Activated T-helper 2 cell treated with anti-CD3 and anti-CD28 coated beads, Interferon-gamma antibody, Interleukin-2, Interleukin-4, amounts not matched to agents 10 μg/mL and 5 μg/mL and 100 μg/mL, durations not matched to agents 14 hours and 24 hours and 36 hours (primary cell): ENCODE data around the gene MAGEB17. TPM values are rescaled to one million over a fixed set of nuclear protein-coding genes. Genes with fewer than 3 reads are reported as not detected.
"Not testable (repeated sequence)": the region's sequence is repeated elsewhere in the genome, so short reads cannot be mapped to it uniquely, and the experiment has no call there.

Source experiments
- DNase-seq: peaks from one replicate; pipeline ENCODE4 v3.0.0; 2021; ENCODE audit warnings: low spot score
- H3K27ac Mint-ChIP-seq: one replicate; pipeline ENCODE4 v1.8.0; 2021; ENCODE audit warnings: mixed read lengths
- H3K27me3 Mint-ChIP-seq: one replicate; pipeline ENCODE4 v1.8.0; 2021; ENCODE audit warnings: low read depth, mixed read lengths
- H3K36me3 Mint-ChIP-seq: one replicate; pipeline ENCODE4 v1.8.0; 2021; ENCODE audit warnings: low read depth, mixed read lengths
- H3K4me1 Mint-ChIP-seq: one replicate; pipeline ENCODE4 v1.8.0; 2021; ENCODE audit warnings: low read depth, mixed read lengths
- H3K4me3 Mint-ChIP-seq: one replicate; pipeline ENCODE4 v1.8.0; 2021; ENCODE audit warnings: low read depth, mild to moderate bottlenecking, moderate library complexity, mixed read lengths
- H3K9me3 Mint-ChIP-seq: one replicate; pipeline ENCODE4 v1.8.0; 2021; ENCODE audit warnings: mixed read lengths
- intact Hi-C: fragments of 100-400 bp; cut with micrococcal nuclease; formaldehyde crosslinking; loops from one replicate; pipeline ENCODE4 v1.15.1; 2023
- total RNA-seq: library from RNA; stranded (reverse); gene quantifications from 2 replicates; pipeline ENCODE4 v1.2.3, GENCODE V29; 2022

The MAGEB17 gene
- total RNA-seq, 1 donor from 2014 or later, result not detected

DNA sequence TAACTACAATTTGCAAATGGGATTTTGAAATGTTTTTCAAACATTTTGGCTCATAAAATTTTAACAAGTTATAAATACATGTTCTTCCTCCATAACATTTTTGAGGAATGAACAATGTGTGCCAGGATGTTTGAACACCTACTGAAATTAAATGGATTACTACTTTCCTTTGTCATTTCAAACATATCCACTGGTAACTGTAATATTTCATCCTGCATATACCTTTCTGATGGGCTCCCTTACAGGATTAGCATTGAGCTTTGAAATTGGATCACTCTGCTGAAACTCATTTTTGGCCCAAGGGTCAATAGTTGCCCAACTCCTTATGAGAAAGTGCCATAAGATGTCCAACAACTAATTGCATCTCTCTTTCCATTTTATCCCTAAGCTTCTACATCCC is 26.3 kb upstream of the MAGEB17 start:
- Mint-ChIP-seq H3K36me3 (no peaks in the 10 kb centered on the region), H3K27ac (no peak overlapping the region), H3K27me3 (peaks cover 5% of the 10 kb centered on the region), H3K9me3 (no peaks in the 10 kb centered on the region), H3K4me3 (no peak overlapping the region), H3K4me1 (no peaks in the 10 kb centered on the region)
- no peak for DNase-seq
- intact Hi-C loops, result no loop called here

DNA sequence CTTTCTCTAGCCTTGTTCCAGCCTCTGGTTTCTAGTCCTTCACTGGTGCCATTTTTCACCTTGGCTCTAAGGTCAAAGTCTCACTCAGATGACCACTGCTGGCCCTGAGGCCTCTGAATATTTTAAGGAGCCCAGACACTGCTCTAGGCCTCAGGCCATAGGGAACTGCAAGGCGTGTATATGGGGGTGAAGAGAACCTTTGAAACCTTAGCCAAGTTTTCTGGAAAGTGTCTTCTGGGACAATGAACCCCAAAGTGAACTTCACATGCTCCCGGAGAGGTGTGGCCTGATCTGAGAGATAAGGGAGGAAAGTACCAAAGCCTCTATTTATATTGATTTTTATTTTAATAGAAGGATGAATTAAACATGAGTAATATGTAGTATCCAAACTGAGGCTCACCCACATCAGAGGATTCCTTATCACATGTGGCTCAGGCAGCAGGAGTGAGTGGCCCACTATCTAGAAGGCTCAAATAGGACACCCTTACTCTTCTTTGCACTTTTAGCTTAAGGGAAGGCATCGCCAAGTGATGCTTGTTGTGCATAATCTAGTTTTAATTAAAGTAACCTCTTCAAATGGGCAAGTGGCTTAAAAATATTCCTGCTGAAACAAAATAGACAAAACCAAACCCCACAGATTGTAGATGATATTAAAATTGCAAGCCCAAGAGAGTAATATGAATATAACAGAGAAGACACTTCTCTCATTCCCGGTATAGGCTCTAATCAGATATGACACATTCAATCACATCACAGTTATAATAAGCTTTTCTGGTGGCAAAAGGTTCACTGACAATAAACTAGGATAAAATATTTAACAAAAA is 25.6 kb upstream of the MAGEB17 start:
- H3K9me3 Mint-ChIP-seq, result no peaks in the 10 kb centered on the region

DNA sequence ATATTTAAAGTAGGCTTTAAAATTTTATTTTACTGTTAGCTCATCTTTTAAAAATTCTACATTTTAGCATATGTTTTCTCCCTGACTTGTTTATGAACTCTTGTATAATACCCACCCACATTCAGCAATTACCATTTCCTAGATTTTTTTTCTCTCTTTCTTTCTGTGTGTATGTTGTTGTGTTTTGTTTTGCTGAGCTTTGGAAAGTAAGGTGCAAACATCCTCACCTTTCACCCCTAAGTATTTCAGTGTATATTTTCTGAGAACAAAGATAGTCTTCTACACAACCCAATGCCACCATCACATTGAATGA is 25.1 kb upstream of the MAGEB17 start:
- no peak overlapping the region for H3K4me3 Mint-ChIP-seq
- peaks cover 5% of the 10 kb centered on the region for H3K27me3 Mint-ChIP-seq
- H3K27ac Mint-ChIP-seq, result no peak overlapping the region
- no peaks in the 10 kb centered on the region for H3K4me1 Mint-ChIP-seq
- H3K9me3 Mint-ChIP-seq, result no peaks in the 10 kb centered on the region
- DNase-seq, result no peak
- intact Hi-C loops, result no loop called here
- H3K36me3 Mint-ChIP-seq, result no peaks in the 10 kb centered on the region

More for the DNA sequence above, 25.6 kb upstream of the MAGEB17 start:
- H3K4me3 Mint-ChIP-seq, result no peak overlapping the region
- intact Hi-C loops, result no loop called here
- DNase-seq, result no peak
- no peaks in the 10 kb centered on the region for H3K36me3 Mint-ChIP-seq
- no peaks in the 10 kb centered on the region for H3K4me1 Mint-ChIP-seq
- H3K27me3 Mint-ChIP-seq, result peaks cover 5% of the 10 kb centered on the region
- H3K27ac Mint-ChIP-seq, result no peak overlapping the region

DNA sequence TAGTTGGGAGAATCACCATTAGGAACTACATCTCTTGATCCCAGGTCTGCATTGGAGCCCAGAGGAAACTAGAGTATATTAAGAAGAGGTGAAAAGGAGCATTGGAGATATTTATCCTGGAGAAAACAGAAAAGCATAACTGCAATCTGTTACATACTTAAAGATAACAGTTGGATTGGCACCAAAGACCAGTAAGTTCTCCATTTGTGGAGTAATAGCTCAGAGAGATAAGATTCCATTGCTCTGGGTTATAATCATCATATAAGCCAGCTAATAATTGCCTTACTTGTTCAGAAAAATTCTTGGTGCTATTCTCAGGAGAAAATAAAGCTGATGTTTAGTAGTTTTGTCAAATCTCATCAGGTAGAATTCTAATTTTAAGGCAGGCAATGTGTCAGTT is 23.3 kb upstream of the MAGEB17 start:
- Mint-ChIP-seq H3K4me1 (no peaks in the 10 kb centered on the region), H3K9me3 (no peaks in the 10 kb centered on the region), H3K36me3 (no peaks in the 10 kb centered on the region), H3K27ac (no peak overlapping the region), H3K4me3 (no peak overlapping the region), H3K27me3 (peaks cover 3% of the 10 kb centered on the region)
- intact Hi-C loops, result no loop called here
- no peak for DNase-seq

DNA sequence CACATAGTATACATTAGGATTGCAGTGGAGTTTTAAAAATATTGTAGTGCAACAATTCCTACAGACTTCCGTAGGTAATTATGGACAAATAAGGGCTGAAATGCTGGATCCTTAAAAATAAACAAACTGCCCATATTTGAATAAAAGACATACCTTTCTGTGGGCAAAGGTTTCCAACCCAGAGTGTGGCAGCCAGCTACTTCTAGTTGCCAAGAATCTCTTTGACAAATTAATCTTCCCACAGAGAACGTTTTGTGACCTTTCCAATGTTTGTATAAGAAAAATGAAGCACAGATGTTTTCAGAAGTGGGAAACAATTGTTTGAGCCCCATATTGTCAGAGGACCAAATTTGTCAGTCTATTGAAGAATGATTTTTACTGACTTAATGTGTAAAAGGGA is 22.9 kb upstream of the MAGEB17 start:
- H3K36me3 Mint-ChIP-seq, result no peaks in the 10 kb centered on the region
- no peak overlapping the region for H3K4me3 Mint-ChIP-seq
- DNase-seq, result no peak
- H3K27me3 Mint-ChIP-seq, result peaks cover 3% of the 10 kb centered on the region
- no peaks in the 10 kb centered on the region for H3K9me3 Mint-ChIP-seq
- intact Hi-C loops, result no loop called here
- H3K27ac Mint-ChIP-seq, result no peak overlapping the region
- no peaks in the 10 kb centered on the region for H3K4me1 Mint-ChIP-seq

DNA sequence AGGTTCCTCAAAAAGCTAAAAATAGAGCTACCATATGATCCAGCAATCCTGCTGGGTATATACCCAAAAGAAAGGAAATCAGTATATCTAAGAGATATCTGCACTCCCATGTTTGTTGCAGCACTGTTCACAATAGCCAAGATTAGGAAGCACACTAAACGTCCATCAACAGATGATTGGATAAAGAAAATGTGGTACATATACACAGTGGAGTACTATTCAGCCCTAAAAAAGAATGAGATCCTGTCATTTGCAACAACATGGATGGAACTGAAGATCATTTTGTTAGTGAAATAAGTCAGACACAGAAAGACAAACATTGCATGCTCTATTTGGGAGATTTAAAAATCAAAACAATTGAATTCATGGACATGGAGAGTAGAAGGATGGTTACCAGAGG is 22.2 kb upstream of the MAGEB17 start:
- H3K27ac Mint-ChIP-seq, H3K27me3 Mint-ChIP-seq, H3K4me1 Mint-ChIP-seq, H3K9me3 Mint-ChIP-seq, intact Hi-C loops, H3K4me3 Mint-ChIP-seq, DNase-seq, H3K36me3 Mint-ChIP-seq: not testable (repeated sequence)

DNA sequence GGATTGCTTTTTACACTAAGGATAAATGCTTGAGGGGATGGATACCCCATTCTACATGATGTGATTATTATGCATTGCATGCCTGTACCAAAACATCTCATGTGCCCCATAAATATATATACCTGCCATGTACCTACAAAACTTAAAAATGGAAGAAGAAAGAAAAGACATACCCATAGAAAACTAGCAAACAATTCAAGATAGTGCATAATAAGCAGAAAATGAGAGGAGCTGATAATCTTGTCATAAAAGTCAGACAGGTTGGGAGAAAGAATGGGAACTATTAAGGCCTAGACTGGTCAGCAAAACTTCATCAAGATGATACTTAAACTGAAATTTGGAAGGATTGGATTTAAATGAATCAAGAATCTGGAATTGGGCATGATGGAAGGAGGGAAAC is 21.6 kb upstream of the MAGEB17 start:
- H3K9me3 Mint-ChIP-seq, result no peaks in the 10 kb centered on the region
- no peak for DNase-seq
- no peak overlapping the region for H3K4me3 Mint-ChIP-seq
- H3K27me3 Mint-ChIP-seq, result peaks cover 3% of the 10 kb centered on the region
- no peaks in the 10 kb centered on the region for H3K4me1 Mint-ChIP-seq
- no peaks in the 10 kb centered on the region for H3K36me3 Mint-ChIP-seq
- H3K27ac Mint-ChIP-seq, result no peak overlapping the region
- intact Hi-C loops, result no loop called here

DNA sequence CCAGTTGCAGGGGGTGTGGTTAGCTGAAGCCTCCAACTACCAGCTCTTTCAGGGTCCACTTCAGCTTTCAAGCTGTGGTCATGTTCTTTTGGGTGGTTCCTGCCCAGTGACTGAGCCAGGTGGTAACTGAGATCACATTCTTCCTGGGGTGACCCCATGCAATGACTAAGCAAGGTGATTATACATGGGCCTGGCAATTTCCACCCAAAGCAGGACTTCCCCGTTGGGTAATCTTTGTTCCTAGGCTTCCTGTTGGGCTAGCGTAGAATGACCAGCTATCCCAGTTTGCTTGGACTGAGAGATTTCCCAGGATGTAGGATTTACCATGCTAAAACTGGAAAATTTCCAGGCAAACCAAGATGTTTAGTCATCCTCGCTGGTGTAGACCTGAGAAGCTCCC is 18.4 kb upstream of the MAGEB17 start:
- Mint-ChIP-seq H3K27me3 (peaks cover 5% of the 10 kb centered on the region), H3K27ac (no peak overlapping the region), H3K36me3 (no peaks in the 10 kb centered on the region), H3K4me3 (no peak overlapping the region), H3K9me3 (no peaks in the 10 kb centered on the region), H3K4me1 (no peaks in the 10 kb centered on the region)
- intact Hi-C loops, result no loop called here
- no peak for DNase-seq

DNA sequence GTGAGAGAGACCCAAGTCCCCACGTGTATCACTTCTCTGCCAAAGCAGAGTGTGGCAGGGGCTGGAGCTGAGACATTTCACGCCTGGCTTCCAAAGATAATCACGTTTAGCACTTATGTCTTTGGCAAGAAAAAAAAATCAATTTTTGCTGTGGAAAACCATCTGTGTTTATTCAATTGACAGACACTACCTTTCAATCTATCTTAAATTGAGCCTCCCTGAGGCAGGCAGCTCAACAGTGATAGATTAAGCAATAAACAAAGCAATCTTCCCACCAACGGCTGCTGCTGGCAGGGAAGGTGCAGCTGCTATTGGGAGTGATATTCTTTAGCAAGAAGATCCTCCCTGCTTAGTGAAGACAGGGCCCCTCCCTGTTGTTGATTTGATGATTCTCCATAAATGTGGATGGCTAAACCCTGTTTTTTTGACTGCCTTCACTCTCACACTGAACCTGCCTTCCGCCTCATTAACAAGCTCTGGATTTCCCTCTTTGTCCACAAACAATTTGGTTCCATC is 11.6 kb upstream of the MAGEB17 start:
- no peak for DNase-seq
- peaks cover 2% of the 10 kb centered on the region for H3K27me3 Mint-ChIP-seq
- intact Hi-C loops, result no loop called here
- H3K4me3 Mint-ChIP-seq, result no peak overlapping the region
- H3K4me1 Mint-ChIP-seq, result no peaks in the 10 kb centered on the region
- H3K27ac Mint-ChIP-seq, result no peak overlapping the region
- no peaks in the 10 kb centered on the region for H3K9me3 Mint-ChIP-seq
- H3K36me3 Mint-ChIP-seq, result no peaks in the 10 kb centered on the region

DNA sequence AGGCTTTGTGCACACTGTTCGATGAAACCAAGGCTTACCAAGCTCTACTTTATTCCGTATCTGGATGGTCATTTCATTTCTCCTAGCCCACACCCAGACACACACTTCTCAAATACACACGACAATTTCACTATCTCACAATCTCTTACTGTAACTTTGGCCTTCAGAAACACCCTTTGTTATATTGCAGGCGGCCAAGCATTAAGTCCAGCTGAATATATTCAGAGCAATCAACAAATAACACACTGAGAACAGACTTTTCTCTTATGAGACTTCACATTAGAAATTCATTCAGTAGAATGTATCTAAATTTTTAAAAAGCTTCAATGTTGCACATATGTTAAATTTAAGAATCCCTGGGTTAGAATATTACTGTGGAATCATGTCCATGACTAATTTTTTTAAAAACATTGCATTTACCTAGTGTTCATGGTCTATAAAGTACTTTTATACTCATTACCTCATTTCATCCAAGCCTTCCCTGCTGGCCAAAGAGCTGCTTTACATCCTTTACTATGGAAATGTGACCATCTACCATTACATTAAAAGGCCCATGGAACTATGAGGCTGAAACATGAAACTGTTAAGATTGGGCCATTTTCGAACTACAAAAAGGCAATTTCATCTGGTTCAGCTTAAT is 10.5 kb upstream of the MAGEB17 start:
- Mint-ChIP-seq H3K27ac (no peak overlapping the region), H3K9me3 (no peaks in the 10 kb centered on the region), H3K4me3 (no peak overlapping the region), H3K4me1 (no peaks in the 10 kb centered on the region), H3K36me3 (no peaks in the 10 kb centered on the region), H3K27me3 (peaks cover 2% of the 10 kb centered on the region)
- intact Hi-C loops, result no loop called here
- DNase-seq, result no peak

DNA sequence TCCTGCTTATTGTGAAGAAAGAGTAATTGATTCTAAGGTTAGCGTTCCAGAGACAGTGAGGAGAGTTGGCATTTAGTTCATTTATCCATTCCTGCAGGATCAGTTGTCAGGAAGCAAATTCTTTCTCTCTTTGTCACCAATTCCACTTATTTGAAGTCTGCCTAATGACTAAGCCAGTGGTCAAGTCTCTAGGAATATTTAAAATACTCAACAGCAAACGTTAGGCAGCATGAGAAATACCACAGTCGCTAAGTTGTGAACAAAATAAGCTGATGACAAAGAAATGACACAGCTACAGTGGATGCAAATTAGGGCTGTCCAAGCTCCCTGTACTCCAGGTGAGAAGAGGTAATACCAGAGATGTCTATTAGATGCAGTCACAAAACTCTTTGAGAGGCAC is 6.6 kb upstream of the MAGEB17 start:
- Mint-ChIP-seq H3K36me3 (no peaks in the 10 kb centered on the region), H3K27me3 (peaks cover 3% of the 10 kb centered on the region), H3K4me3 (no peak overlapping the region), H3K27ac (no peak overlapping the region), H3K4me1 (no peaks in the 10 kb centered on the region), H3K9me3 (no peaks in the 10 kb centered on the region)
- no peak for DNase-seq
- intact Hi-C loops, result no loop called here

DNA sequence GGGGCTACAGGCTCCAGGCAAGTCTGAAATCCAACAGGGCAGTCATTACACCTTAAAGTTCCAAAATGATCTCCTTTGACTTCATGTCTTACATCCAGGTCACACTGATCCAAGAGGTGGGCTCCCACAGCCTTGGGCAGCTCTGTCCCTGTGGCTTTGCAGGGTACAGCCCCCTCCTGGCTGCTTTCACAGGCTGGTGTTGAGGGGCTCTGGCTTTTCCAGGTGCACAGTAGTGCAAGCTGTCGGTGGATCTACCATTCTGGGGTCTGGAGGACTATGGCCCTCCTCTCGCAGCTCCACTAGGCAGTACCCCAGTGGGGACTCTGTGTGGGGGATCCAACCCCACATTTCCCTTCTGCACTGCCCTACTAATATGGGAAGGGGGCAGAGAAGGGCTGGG is 6.1 kb upstream of the MAGEB17 start:
- DNase-seq, H3K9me3 Mint-ChIP-seq, H3K4me3 Mint-ChIP-seq, intact Hi-C loops, H3K27me3 Mint-ChIP-seq, H3K27ac Mint-ChIP-seq, H3K4me1 Mint-ChIP-seq, H3K36me3 Mint-ChIP-seq: not testable (repeated sequence)

DNA sequence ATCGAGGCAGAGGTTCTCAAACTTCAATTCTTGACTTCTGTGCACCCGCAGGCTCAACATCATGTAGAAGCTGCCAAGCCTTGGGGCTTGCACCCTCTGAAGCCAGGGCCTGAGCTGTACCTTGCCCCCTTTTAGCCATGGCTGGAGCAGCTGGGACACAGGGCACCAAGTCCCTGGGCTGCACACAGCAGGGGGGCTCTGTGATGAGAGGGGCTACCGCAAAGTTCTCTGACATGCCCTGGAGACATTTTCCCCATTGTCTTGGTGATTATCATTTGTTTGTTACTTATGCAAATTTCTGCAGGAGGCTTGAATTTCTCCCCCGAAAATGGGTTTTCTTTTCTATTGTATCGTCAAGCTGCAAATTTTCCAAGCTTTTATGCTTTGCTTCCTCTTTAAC is 4.9 kb upstream of the MAGEB17 start:
- Mint-ChIP-seq H3K36me3 (no peaks in the 10 kb centered on the region), H3K4me3 (no peak overlapping the region), H3K27ac (no peak overlapping the region), H3K4me1 (no peaks in the 10 kb centered on the region), H3K27me3 (peaks cover 3% of the 10 kb centered on the region), H3K9me3 (no peaks in the 10 kb centered on the region)
- intact Hi-C loops, result no loop called here
- no peak for DNase-seq
